ENCODE results near the gene ZNF627.
"Not testable (repeated sequence)": the region's sequence is repeated elsewhere in the genome, so short reads cannot be mapped to it uniquely, and the experiment has no call there.

Gene ZNF627

DNA sequence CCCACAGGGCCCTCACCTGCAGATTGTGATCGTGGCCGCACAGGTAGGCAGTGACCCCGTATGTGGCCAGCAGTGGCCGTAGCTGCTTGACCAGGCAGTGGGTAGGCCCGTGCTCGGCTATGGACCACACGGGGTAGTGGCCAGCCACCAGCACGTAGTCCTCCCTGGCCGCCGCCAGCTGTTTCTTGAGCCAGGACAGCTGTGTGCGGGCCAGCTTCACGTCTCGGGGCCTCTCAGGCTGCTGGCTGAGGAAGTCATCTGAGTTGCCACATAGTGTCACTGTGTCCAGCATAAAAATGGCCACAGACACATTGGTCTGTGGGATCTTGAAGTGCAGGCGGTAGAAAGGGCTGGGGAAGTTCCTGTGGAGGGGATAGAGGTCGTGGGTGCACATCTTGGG is 21.1 kb upstream of the ZNF627 start:
- no peak for DNase-seq

DNA sequence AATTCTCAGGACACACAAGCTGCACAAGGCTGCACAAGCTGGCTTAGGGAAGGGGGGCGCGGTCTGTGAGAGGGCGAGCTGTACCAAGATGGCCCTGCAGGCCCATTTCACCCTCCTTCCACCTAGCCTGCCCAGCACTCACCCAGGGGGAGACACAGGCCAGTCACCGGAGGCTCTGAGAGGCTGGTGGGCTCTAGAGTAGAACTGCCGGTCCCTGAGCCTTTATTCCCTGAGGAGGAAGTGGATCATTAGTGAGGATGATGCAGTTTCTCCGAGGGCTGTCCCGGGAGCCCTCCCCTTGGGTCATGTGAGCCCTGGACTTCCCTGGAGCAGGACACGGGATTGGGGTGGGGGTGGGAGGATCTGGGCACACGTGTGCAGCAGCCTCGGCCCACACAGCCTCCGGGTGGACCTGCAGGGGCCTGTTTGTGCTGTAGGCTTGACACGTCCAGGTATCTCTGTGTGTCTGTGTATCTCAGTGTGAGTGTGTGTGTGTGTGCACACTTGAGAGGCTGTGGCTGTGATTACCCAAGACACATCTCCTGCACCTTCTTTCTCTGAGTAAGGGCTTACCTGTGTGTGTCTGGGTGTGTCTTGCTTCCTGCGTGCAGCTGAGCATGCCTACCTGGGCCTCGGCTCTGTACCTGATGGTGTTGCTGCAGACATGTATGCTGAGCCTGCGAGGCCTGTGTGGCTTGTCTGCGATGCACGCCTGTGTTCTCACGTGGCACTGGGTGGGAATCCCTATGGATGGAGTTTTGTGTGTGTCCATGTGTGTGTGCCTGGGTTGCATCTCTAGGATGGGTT is 19.6 kb upstream of the ZNF627 start, which contains the start of gene ACP5:
Gene ACP5 (minus strand): TSS at position 195 of the 807 bp plus-strand sequence. CDS start 328 bp downstream, outside the sequence.
- DNase-seq = no peak

DNA sequence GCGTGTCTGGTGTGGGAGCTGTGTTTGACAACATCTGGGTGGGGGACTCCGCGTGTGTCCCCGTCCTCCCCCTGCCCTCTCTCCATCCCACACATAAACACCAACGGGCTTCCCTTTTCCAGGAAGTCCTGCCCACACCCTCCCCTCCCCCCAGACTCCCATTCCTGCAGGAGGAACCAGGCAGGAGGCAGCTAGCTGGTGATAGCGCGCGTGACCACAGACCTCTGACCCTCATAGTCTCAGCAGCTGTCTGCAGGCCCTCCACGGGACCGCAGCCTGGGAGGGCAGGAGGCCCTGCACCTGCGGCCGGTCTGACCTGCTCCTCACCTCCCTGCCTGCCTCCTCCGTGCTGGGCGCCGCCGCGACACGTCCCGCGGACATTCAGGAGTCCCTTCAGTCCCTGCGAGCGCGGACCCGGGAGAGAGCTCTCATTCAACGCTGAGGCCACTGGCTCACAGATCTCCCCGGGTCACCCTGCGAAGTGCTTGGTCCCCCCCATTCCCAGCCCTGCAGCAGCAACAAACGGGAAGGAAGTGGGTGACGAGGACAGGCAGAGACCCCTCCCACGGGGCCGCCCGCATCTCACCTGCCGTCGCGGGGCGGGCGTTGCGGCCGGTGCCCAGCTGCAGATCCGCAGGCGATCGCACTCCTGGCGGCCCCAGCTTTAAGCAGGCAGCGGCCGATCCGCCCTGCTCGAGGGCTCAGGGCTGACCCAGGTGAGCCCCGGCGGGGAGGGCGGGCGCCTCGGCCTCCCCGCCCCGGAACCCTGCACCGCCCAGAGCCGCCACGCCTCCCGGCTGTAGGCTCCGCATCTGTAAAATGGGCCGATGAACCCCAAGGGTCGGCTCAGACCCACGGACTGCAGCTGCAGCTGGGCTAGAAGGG is 18.8 kb upstream of the ZNF627 start:
- DNase-seq = no peak

DNA sequence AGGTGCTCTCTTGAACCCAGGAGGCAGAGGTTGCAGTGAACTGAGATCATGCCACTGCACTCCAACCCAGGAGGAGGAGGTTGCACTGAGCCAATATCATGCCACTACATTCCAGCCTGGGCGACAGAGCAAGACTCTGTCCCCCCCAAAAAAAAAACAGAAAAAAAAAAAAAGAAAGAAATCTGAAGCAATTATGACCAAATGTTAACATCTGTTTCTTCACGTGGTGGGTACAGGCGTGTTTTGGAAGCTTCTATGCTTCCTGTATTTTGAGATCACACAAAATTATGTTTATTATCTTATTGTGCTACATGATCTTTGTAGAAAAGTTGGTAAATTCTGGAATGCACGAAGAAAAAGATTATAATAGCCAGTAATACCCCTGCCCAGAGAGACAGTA is 17.2 kb upstream of the ZNF627 start:
- no peak for DNase-seq

DNA sequence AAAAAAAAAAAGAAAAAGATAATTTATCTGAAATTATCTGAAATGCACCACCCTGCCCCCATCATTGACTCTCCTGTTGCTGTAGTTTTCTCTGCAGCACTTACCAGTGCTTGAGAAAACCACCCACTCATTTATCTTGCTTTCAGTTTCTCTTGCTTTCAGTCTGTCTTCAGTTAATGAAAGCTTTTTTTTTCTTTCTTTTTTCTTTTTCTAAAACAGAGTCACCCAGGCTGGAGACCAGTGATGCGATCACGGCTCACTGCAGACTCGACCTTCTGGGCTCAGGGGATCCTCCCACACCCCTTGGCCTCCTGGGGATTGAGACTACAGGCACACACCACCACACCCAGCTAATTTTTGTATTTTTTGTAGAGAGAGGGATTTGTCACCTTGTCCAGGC is 15.5 kb upstream of the ZNF627 start:
- no peak for DNase-seq

DNA sequence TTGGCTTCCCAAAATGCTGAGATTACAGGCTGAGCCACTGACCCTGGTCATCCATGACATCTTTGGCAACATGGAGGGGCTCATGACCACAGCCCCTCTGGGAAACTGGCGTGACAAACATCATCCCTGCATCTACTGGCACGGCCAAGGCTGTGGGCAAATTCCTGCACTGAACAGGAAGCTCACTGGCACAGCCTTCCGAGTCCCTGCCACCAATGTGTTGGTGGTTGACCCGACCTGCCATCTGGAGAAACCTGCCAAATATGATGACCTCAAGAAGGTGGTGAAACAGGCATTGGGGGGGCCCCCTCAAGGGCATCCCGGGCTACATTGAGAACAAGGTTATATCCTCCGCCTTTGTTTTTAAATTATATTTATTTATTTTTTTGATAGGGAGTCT is 11.0 kb upstream of the ZNF627 start:
- DNase-seq = no peak

DNA sequence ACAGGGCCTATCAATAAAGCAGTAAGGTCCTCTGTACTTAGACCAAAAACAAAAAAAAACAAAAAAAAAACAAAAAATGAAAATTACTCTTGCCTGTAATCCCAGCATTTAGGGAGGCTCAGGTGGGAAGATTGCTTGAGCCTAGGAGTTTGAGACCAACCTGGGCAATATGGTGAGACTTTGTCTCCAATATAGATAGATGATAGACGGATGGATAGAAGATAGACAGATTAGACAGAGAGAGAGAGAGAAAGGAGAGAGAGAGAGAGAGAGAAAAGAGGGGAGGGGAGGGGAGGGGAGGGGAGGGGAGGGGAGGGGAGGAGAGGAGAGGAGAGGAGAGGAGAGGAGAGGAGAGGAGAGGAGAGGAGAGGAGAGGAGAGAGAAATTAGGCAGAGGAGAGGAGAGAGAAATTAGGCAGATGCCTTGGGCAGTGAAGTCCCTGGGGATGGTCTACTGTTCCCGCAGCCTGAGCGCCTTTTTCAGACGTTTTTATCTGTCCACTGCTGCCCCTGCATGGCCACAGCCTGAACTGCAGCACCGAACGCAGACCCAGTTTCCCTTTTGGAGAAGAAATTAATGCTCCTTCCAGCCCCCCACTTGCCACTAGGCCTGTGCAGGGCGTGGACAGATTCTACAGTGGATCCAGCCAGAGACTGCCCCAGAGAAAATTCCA is 9.8 kb upstream of the ZNF627 start:
- peak; percentile 74 for DNase-seq

DNA sequence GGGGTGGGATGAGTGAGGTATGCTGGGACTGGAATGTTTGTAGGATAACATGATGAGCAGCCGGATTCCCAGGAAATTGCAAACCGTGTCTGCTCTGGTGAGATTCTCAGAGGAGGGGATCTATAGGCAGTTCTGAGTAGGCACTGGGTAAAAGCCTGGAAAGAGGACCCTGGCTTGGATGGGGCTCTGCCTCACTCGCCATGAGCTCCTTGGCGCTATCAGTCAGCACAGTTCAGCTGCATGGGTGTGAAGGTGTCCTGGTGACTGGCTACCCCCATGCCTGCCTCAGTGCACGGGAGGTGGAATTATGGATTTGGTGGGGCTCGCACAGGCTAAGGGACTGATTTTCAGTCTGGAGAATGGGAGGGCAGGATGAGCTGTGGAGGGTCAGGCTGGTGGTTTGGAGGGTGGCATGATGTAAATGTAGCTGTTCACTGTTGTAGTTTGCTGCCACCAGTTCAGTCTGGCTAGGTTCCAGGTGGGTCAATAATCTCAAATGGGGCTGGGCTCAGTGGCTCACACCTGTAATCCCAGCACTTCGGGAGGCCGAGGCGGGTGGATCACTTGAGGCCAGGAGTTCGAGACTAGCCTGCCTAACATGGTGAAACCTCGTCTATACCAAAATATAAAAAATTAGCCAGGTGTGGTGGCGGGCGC is 9.2 kb upstream of the ZNF627 start:
- DNase-seq = no peak

DNA sequence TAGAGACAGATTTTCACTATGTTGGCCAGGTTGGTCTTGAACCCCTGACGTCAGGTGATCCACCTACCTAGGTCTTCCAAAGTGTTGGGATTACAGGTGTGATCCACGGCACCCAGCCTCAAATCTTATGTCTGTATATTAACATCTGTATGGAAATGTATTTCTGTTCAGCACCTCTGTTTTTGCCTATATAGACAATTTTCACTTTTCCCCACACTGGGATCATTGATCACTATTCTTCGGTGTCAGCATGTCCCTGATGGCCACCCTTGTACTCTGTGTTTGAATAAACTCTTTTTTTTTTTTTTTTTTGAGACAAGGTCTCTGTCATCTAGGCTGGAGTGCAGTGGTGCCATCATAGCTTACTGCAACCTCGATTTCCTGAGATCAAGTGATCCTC is 3.2 kb upstream of the ZNF627 start:
- no peak for DNase-seq

DNA sequence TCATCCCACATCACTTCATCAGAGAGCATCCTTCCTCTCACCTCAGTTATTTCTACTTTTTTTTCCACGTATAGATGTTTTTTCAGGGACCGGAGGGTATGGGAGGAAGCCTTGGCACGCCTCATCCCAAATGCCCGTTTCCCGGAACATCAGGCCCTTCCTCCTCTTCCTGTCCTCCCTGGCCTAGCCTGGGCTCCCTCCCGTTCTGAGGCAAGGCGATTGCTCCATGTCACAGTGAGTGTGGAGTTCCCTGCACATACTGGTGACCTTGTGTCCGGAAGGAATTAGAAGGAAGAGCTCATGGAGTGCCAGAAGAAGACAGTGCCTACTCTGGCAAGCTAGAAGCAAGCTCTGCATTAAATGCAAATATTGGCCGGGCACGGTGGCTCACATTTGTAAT is 1.1 kb upstream of the ZNF627 start:
- no peak for DNase-seq

DNA sequence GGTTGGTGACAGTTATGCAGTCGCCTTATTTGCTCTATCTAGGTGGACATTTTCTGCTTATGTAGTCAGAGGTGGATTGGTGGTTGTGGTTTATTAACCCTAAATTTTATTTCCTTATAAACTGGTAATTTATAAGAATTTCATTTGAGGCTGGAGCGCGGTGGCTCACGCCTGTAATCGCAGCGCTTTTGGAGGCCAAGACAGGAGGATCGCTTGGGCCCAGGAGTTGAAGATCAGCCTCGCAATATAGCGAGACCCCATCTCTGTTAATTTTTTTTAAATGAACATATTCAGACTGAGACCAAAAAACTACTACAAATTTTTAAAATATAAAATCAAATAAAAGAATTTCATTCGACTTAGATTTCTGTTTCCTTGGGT is 810 bp downstream of the ZNF627 start:
- no peak for DNase-seq

DNA sequence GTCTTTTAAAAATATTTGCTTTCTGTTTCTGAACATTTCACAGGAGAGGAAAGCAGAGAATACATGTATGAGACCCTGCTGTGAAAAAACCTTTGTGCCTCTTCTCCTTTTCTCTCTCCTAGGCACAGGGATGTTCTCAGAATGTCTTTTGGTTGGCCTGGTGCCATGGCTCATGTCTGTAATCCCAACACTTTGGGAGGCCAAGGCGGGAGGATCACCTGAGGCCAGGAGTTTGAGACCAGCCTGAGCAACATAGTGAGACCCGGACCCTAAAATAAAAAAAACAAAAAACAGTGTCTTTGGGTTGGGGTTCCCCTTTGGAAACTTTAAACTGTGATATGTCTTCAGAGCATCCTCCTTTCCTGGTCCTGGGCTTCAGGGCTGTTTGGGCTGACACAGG is 1.5 kb downstream of the ZNF627 start:
- DNase-seq = no peak

DNA sequence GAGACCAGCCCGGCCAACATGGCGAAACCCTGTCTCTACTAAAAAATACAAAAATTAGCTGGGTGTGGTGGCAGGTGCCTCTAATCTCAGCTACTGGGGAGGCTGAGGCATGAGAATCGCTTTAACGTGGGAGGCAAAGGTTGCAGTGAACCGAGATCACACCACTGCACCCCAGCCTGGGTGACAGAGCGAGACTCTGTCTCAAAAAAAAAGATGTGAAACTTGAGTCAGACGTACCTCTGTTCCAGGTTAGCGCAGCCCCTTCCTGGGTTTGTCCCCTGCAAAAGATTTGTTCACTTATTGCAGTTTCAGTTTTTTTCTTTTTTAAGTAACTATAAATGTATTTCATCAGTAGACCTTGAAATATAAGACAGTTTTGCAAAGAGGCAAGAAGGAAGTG is 2.4 kb downstream of the ZNF627 start:
- DNase-seq = not testable (repeated sequence)

DNA sequence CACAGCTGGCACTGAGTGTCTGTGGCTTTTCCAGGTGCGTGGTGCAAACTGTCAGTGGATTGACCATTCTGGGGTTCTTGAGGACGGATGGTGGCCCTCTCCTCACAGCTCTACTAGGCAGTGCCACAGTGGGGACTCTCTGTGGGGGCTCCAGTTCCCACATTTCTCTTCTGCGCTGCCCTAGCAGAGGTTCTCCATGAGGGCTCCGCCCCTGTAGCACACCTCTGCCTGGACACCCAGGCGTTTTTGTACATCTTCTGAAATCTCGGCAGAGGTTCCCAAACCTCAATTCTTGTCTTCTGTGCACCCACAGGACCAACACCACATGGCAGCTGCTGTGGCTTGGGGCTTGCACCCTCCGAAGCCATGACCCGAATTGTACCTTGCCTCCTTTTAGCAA is 9.2 kb downstream of the ZNF627 start:
- no peak for DNase-seq

DNA sequence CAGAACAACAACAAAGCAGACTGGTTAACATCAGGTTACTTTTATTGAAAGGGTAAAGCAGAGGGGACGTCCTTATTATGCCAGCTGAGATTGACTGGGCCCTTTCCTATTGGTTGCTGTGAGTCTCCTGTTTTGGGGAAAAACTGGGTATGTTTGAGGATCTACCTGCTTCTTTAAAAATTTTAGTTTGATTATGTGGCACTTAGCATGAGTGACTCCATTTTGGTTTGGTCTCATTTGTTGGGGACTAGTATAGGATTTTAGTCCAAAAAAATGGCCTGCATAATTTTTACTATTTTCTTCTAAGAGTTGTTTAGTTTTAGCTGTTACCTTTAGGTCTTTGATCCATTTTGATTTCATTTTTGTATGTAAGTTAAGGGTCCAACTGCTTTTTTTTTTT is 14.4 kb downstream of the ZNF627 start:
- DNase-seq = no peak

DNA sequence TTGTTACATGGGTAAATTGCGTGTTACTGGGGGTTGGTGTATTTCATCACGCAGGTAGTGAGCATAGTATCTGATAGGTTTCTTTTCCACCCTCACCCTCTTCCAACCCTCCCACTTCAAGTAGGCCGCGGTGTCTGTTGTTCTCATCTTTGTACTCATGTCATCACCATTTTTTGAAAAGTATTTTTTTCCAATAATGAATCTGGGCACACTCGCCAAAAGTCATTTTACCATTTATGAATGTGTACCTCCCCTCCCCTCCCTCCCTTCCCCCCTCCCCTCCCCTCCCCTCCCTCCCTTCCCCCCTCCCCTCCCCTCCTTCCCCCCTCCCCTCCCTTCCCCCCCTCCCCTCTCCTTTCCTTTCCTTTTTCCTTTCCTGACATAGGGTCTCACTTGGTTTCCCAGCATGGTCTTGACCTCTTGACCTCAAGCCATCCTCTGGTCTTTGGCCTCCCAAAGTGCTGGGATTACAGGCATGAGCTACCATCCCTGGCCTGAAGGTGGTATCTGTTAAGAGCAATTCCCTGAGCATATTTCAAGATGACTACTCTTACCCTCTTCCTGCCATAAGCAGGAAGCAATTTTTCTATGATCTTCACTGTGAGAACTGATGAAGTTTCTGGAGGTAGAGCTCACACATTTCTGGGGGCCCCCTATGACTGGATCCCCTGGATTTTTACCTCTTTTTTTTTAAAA is 15.7 kb downstream of the ZNF627 start:
- no peak for DNase-seq

DNA sequence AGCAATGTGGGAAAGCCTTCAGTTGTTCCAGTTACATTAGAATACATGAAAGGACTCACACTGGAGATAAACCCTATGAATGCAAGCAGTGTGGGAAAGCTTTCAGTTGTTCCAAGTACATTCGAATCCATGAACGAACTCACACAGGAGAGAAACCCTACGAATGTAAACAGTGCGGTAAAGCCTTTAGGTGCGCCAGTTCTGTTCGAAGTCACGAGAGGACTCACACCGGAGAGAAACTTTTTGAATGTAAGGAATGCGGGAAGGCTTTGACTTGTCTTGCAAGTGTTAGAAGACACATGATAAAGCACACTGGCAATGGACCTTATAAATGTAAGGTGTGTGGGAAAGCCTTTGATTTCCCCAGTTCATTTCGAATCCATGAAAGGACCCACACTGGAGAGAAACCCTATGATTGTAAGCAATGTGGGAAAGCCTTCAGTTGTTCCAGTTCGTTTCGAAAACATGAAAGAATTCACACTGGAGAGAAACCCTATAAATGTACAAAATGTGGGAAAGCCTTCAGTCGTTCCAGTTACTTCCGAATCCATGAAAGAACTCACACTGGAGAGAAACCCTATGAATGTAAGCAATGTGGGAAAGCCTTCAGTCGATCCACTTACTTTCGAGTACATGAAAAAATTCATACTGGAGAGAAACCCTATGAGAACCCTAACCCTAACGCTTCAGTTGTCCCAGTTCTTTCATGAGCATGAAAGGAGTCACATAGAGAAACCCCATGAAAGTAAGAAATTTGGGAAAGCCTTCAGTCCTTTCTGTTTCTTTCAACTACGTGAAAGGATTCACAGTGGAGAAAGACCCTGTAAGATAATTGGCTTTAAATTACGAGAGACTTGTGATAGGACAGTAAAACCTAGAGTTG is 20.1 kb downstream of the ZNF627 start:
- no peak for DNase-seq

DNA sequence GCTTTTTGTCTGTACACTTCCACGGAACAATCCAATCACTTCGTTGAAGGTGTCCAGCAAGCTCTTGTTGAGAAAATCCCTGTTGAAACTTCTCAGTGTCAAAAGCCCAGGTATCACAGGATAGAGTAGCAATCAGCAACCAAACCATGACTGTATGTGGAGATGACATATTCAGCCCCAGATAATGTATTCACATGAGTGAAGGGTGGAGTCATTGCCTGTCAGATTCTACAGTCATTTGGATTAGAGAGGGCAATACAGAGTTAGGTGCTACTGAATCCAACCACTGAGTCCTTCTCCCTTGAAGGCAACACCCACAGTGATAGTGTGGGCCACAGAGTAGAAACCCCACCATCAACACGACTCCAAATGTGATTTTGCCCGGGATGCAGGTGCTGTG is 23.3 kb downstream of the ZNF627 start:
- DNase-seq = no peak

DNA sequence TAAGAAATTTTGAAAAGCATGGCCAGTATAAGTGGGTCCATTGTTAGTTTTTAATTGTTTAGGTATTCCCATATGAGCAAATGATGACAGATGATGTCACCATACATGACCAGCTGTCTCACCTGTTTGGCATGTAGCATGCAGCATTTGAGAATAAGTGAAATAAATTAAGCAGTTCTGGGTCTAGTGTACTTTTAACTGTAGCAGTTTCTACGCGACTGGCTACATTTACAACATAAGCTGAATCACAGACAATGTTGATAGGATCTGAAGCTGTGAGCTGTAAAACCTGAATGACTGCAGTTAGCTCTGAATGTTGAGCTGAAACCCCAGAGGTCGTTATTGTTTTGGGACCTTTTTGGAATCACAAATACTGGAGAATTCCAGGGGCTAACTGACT is 25.1 kb downstream of the ZNF627 start:
- DNase-seq = not testable (repeated sequence)

DNA sequence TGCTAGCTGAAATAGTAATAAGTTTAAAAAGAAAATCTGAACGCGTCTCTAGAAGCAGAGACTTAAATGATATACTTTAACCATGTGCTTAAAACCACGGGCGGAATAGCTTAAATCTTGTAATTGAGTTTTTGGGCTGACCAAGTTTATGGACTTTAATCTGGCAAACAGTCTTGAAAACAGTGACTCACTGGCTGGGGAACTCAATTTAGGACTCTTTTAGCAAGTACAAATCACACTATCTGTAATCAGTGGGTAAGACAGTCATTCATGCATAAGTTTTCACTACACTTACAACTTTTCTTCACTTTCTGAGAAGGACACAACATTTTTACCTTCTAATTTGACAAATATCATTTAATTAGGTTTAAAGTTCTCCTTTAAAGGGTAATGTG is 26.8 kb downstream of the ZNF627 start:
- no peak for DNase-seq

DNA sequence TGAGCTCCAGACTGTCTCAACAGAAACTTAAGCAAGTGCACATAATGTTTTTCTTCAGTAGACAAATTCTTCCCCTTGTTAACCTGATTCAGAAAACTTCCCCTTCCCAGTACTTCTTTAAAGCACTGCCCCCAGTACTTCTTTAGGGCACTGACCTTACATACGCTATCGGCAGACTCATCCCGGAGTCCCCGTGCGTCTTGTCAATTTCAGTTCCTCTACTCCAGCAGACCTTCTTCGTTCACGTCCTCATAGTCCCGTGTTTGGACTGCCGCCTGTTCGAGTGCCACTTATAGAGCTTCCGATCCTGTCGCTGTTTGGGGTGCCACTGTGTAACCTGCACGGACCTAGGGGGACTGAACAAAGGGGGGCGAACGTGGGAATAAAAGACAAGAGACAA is 29.0 kb downstream of the ZNF627 start:
- no peak for DNase-seq
